Skin epidermis (tissue), 12 donors: ENCODE data around the gene RASA3.
"Not testable (repeated sequence)": the region's sequence is repeated elsewhere in the genome, so short reads cannot be mapped to it uniquely, and the experiment has no call there.

ENCODE experiments used
- H3K27ac ChIP-seq, 21 experiments: fragments of 200-600 bp; sonication (generic) in 11 of 21; one replicate each; pipeline ENCODE4 v1.5.0; 2020; ENCODE audit warnings: mild to moderate bottlenecking in 3 of 21, inconsistent platforms in 2 of 21, moderate library complexity in 2 of 21
- H3K4me3 ChIP-seq, 7 experiments: fragments of 200-600 bp; sonication (generic) in 2 of 7; one replicate each; pipeline ENCODE4 v1.5.0; 2020; ENCODE audit warnings: inconsistent platforms in 2 of 7, mild to moderate bottlenecking in 2 of 7, moderate library complexity in 1 of 7

RASA3 gene

DNA sequence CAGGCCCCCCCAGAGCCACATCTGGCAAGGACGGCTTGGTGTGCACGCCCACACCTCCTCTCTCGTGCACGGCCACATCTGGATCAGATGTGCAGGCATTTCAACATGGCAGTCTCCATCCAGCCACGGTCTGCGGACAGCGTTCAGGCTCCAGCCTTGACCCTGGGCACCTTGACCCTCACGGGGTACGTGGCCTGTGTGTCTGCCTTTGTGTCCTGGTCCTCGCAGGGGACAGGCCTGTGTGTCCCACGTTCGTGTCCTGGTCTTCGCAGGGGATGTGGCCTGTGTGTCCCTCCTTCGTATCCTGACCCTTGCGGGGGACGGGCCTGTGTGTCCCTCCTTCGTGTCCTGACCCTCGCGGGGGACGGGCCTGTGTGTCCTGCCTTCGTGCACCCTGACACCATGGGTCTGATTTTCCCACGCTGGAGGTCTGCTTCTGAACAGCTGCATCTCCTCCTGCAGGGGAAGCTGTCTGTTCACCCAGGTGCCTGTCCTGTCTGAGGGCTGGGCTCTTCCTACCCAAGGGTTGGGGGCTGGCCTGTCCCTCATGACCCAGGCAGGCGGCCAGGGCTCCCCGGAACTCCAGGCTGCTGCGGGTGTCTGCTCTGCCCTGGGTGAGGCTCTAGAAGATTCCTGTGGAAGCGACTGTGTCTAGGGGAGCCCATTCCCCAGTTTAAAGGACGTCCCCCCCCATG, 25.3 kb downstream of the RASA3 start:
- peak overlapping the region in 3 of 21 experiments; percentile 0 to 16 (median 12) for H3K27ac ChIP-seq
- H3K4me3 ChIP-seq, result no peak overlapping the region

DNA sequence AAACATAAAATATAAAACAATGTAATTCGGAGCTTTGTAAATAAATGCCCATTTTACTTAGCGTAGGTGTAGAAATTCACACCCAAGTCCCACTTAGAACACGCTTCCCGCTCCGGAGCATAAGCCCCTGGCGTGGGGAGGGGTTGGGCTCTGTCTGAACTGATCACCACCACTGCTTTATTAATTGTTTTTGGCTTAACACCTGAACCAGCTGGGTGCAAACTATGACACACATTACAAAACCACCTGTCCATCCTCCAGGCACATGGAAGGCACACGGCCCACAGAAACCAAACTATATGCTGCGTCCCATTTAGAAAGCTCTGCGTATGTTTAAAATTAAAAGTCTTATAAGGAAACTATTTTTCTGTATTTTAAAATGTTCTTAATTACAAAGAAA, 25.9 kb downstream of the RASA3 start:
- Histone ChIP-seq H3K4me3 (no peak overlapping the region), H3K27ac (peak overlapping the region in 1 of 21 experiments; percentile 16)

DNA sequence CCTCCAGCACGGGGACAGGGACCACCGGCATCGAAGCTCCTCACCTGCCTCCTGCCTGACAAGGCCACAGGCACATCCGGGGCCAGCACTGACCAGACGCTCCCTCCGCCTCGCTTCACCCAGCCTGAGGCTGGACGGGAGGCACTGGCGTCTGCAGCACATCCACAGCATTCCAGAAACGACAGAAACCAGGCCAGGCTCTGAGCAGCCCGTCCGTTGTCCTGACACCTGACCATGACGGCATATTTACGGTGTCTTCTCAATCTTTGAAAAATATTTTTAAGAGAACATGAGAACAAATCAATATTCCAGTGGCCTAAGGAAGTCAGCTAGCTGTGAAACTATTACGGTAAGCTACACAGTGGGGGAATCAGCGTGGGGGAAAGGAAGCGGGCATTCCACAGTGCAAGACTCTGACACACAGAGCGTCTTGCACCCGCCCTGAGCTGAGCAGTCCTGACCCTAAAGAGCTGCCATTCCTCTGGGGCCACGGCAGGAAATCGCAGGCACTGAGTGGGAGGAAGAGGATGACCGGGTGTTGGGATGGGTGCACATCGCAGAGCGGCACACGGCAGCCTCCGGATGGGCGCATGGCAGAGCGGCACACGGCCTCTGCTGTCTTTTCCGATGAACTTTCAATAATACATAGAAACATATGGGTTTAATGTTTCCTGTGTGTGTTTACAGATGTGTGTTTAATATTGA, 26.8 kb downstream of the RASA3 start:
- no peak overlapping the region for H3K4me3 ChIP-seq
- H3K27ac ChIP-seq, result no peak overlapping the region

DNA sequence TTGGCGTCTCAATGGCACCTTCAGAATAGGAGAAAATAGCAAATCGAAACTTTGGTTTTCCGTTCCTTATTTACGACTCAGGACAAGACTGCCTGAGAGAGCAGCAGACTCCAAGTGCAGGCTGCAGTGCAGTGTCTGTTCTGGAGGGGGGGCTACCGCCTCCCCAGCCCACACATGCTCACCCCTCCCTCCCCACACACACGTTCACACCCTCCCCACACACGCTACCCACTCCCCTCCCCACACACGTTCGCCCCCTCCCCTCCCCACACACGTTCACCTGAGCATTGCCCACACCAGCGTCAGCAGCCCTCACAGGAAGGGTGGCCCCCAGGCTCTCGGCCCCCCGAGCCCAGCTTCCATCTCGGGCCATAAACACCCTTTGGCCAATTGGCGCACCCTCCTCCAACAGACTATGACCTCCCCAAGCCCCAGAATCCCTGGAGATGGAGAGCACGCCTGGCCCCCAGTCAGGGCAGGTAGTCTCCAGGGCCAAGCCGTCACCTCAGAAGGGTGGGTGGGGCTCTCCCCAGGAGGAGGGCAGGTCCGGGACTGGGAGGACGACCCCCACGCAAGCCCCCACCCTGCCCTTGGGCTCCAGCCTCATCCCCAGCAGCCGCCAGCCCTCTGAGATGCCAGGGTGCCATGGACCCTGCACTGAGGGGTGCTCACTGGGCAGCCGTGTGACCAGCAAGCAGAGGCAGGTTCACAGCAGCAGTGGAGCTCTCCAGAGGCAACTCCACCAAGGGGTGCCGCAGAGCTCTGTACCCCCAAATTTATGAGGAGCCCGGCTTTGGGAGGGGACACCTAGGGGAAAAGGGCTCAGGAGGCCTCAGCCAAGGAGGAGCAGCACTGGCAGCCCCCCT, 27.5 kb downstream of the RASA3 start:
- Histone ChIP-seq H3K27ac (peak overlapping the region in 2 of 21 experiments; percentile 11 to 17), H3K4me3 (no peak overlapping the region)

DNA sequence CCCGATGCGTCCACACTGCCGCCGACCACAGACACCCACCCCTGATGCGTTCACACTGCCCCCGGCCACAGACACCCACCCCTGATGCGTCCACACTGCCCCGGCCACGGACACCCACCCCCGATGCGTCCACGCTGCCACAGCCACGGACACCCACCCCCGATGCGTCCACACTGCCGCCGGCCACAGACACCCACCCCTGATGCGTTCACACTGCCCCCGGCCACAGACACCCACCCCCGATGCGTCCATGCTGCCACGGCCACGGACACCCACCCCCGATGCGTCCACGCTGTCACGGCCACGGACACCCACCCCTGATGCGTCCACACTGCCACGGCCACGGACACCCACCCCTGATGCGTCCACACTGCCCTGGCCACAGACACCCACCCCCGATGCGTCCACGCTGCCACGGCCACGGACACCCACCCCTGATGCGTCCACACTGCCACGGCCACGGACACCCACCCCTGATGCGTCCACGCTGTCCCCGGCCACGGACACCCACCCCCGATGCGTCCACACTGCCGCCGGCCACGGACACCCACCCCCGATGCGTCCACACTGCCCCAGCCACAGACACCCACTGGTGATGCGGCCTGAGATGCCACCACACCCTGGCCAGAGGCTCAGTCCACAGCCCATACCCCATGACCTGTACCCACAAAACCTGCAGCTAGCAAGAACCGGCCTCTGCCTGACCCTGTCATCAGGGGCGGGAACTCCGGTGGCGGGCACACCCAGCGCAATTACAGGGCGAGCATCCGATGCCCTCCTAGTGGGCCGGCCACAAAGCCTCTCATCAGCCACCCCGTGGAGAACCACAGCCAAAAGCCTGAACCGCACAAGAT, 28.4 kb downstream of the RASA3 start:
- peak overlapping the region in 1 of 21 experiments; percentile 17 for H3K27ac ChIP-seq

DNA sequence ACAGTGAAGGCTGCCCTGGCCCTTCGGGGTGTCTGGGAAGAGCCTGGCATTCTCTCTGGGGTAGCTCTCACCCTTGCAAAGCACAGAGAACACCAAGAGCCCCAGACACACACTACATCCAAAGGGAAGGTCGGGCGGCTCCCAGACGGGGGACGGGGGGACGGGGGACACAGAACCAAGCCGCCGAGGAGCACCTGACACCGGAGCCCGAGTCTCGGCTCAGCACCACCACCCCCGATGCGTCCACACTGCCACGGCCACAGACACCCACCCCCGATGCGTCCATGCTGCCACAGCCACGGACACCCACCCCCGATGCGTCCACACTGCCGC, 29.2 kb downstream of the RASA3 start:
- not testable (repeated sequence) for H3K27ac ChIP-seq, H3K4me3 ChIP-seq

More for the DNA sequence above, 28.4 kb downstream of the RASA3 start:
- no peak overlapping the region for H3K4me3 ChIP-seq

DNA sequence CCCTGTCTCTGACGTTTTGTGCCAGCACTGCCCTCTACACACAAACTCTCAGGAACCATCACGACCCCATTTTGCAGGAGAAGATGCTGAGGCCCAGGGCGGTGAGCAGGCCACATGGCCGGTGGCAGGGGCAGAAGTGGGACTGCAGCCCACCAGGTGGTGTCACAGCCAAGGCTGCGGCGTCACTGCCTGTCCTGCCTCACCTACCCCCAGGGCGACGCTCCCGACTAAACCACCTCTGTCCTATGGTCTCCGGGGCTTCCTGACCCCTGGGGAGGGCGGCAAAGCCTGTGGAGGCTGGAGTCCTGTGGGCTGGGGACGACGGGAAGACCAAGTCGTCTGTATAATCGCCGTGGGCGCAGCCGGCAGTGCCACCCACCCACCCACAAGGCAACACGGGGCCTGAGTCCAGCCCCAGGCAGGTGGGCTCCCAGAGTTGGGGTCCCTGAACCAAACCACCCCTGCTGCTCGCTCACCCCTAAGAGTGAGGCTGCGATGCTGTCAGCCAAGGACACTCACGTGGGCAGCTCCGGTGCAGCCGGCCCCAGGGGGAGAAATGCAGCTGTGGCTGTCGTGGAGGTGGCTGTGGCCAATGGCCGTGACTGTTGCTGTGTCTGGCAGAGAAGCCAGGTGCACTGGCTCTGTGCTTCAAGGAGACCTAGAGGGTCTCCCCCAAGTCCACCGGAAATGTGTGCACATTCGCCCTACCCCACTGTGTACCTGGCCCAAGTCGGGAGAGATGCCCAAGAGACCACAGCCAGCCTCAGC, 29.7 kb downstream of the RASA3 start:
- Histone ChIP-seq H3K4me3 (no peak overlapping the region), H3K27ac (peak overlapping the region in 1 of 21 experiments; percentile 74)

DNA sequence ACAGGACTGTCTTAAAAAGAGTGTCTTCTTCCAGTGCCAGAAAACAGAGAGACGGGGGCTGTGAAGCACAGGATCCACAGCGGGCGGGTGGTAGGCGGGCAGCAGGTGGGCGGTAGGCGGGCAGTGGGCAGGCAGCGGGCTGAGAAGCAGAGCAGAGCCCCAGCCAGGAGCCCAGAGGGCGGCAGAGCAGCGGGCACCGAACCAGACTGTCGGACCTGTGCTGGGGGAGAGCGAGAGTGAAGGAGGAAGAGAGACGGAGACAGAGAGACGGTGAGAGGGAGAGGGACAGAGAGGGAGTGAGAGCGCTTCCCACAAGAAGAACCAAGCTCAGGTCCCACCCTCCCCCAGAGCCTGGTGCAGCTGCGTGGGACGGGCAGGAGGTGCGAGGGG, 30.3 kb downstream of the RASA3 start:
- no peak overlapping the region for H3K4me3 ChIP-seq
- H3K27ac ChIP-seq, result peak overlapping the region in 2 of 21 experiments; percentile 51 to 74

DNA sequence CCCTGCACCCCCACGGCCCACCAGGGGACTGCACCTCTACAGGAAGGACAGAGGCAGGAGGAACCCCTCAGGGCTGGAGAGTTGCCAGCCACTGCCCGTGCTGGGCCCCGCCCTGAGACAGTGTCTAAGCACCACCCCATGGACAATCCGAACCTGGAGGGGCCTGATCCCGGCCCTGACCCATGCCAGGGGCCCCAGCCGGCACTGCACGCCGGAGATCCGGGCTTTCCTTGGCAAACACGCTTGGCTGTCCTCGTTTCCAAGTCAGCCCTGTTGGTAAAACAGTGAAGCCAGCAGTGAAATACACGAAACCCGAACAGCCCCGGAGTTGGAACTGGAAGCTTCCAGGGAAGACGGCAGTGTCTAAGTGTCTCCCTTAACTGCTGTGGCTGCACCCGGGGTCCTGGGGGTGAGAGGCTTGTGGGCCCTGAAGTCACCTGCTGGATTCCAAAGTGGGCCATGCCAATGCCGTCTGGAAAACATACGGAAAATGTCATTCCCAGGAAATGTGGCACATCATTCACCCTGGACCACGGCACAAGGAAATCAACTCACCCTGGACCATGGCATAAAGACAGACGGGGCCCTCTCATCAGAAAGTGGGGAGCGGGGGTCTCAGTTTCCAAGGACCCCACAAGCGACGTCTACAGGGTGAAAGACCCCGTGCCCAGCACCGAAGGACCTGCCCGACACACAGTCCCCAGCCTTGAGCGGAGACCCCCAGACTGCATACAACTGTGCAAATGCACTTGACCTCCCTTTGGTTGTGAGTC, 30.9 kb downstream of the RASA3 start:
- Histone ChIP-seq H3K27ac (peak overlapping the region in 11 of 21 experiments; percentile 0 to 74 (median 35)), H3K4me3 (no peak overlapping the region)

DNA sequence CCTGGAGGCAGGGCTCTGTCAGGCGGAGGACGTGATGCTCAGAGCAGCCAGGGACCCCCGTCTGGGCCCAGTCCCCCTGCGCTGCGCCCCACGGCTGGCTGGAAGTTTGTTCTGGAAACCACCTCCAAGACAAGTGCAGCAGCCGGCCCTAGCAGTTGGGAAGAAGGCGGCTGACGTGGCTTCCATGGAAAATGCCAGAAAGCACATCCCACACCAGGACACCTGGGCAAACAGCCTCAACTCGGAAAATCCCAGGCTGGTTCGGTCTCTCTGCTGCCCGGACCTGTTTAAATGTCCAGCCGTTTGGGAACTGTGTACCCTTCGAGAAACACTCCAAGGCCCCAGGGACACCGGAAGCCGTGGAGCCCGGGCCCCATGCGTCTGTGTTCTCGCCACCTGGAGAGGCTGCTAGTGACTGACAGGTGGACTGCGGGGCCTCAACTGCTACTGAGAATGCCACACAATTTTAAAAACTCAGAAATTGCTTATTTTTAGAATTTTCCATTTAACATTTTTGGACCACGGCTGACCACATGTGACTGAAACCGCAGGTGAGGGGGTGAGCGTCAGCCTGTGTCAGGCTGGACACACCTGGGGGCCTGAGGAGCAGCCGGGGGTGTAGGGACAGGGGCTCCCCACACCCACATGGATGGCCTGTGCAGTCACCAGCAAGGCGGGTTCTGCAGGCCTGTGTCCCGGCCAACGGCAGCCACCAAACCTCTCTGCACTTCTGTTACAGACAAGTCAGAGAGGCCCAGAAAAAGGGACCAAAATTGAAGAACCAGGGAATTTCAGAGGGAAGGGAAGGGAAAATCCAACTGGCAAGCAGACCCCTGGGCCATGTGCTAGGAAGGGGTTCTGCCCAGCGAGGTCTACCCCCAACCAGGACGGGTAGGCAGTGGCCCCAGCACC, 31.7 kb downstream of the RASA3 start:
- no peak overlapping the region for H3K4me3 ChIP-seq
- H3K27ac ChIP-seq, result peak overlapping the region in 11 of 21 experiments; percentile 0 to 74 (median 35)

DNA sequence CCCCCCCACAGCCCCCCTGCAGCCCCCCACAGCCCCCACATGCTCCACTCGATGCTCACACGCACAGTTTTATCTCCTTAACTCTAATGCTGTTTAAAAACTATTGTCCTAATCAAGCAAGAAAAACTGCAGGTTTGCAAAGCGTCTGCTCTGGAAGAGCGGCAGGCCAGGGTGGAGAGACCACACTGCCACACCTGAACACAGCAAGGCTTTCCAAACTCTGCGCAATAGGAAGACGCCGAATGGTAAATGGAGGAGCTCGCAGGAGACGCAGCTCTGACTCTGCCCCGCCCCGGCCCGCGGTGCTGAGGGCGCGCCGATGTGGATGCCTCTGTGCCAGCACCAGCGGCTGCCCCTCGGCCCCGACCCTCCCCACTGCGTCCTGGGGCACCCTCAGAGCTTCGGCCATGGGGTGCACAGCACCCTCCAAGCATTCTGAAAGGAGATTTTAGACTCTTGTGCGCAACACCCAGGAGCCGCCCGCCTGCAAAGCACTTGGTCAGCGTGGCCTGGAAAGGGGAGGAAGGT, 32.4 kb downstream of the RASA3 start:
- Histone ChIP-seq H3K4me3 (no peak overlapping the region), H3K27ac (peak overlapping the region in 1 of 21 experiments; percentile 51)

DNA sequence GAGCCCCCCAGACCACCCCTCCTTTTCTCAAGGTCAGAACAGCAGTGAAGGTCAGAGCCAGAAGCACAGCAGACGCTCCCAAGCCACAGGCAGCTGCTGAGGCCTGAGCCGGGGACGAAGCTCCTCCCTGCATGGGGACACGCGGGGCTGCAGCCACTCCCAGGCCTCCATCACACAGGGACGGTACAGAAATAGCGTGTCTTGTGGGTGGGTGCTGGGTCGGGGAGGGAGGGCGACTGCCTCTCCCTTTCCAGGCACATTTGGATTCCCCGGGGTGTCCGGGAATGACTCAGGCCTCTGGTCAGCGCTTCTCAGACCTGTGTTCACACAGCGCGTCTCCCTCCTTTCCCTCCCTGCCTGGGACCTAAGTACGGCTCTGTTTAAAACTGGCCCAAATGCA, 33.2 kb downstream of the RASA3 start:
- Histone ChIP-seq H3K27ac (peak overlapping the region in 8 of 21 experiments; percentile 38 to 72 (median 54)), H3K4me3 (no peak overlapping the region)

DNA sequence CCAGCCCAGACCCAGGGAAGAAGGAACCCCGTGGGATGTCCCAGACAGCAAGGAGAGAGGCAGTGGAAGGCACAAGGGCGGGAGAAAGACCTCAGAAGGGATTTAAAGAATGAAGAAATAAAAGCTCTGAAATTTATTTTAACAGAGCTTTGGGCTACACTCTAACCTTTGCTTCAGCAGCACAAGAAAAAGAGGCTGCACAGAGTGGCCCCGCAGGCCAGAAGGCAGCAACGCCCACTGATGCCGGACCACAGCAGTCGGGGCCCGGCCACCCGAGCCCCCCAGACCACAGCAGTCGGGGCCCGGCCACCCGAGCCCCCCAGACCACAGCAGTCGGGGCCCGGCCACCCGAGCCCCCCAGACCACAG, 33.8 kb downstream of the RASA3 start:
- H3K27ac ChIP-seq, result peak overlapping the region in 8 of 21 experiments; percentile 38 to 72 (median 54)
- H3K4me3 ChIP-seq, result not testable (repeated sequence)

DNA sequence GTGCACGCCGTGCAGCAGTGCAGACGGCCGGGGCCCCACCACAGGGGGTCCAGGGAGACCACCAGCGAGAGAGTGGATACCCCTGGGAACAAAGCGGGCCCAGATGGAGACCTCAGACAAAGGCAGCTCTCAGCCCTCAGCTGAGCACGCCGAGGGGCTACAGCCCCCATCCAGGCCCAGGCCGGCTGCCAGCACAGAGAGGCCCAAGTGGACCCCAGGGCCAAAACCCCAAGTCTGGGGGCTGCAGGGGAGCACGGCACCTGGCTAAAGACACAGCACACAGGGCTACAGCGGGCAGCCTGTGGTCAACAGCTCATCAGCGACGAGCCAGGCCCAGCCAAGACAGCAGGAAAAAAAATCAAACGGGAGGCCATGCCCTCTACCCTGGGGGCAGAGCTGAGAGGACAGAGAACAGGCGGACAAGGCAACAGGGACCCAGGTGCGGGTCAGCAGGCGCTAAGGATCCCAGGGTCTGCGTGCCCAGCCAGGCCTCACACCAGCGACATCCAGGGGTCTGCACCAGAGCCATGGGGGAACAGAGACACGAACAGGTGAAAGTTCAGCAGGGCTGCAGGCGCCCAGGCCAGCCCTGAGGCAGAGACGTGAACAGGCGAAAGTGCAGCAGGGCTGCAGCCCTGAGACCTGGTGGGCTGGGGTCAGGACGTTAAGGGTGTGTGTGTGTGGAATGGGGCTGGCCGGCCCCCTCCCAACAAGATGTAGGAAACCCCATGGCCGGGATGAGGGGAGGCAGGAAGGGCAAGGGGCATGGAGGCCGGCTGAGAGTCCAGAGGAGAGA, 34.3 kb downstream of the RASA3 start:
- Histone ChIP-seq H3K27ac (peak overlapping the region in 7 of 21 experiments; percentile 38 to 72 (median 56)), H3K4me3 (no peak overlapping the region)

DNA sequence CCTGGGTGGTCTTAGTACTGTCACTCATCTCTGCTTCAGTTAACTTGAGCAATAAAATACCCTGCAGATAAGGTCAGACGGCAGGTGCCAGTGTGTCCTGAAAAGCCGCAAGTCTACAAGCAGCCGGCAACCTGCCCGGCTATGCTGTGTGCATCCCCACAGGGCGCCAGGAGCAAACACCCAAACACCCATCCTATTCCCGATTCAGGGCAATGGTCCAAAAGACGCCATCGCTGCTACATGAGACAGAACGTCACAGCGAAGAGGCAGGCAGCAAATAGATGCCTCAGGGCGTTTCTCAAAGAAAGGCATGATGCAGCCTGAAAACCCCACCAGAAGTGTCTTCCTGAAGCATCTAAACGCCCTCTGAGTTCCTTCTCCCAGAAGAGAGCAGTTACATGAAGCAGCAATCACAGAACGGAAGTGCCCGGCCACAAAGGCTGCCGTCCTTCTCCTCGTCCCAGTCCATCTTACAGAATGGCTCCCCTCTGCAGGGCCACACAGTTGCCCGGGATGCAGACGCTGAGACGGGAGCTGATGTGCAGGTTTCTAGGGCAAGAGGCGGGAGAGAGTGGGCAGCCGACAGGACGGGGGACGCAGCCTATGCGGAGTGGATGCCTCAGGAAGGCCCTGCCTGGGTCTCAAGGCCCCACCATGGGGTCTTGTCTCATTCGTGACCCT, 35.1 kb downstream of the RASA3 start:
- Histone ChIP-seq H3K4me3 (no peak overlapping the region), H3K27ac (peak overlapping the region in 1 of 21 experiments; percentile 72)
